SU-DHL-6 (cell line): ENCODE measurements around the gene BEST1.

Experiments
- H2AFZ ChIP-seq: fragments of 200-600 bp; sonication (generic); 2 replicates; pipeline ENCODE4 v1.6.1; 2014; ENCODE audit warnings: low read depth, mild to moderate bottlenecking, moderate library complexity, mixed read lengths, antibody characterized with exemption, low read length; ENCODE audit not compliant: severe bottlenecking
- H3F3A ChIP-seq: fragments of 200-600 bp; shearing (Covaris generic); 2 replicates; pipeline ENCODE4 v1.6.0; 2016; ENCODE audit warnings: antibody characterized with exemption, mild to moderate bottlenecking; ENCODE audit not compliant: insufficient read depth
- H3K27ac ChIP-seq: fragments of 200-600 bp; sonication (generic); 2 replicates; pipeline ENCODE4 v1.5.1; 2016; ENCODE audit warnings: low read depth, mild to moderate bottlenecking, low read length, moderate library complexity, mixed read lengths
- H3K27me3 ChIP-seq: fragments of 200-600 bp; sonication (generic), shearing (Covaris generic); 2 replicates; pipeline ENCODE4 v1.6.0; 2014; ENCODE audit warnings: mild to moderate bottlenecking, low read length
- H3K36me3 ChIP-seq: fragments of 200-600 bp; sonication (generic); 2 replicates; pipeline ENCODE4 v1.6.1; 2014; ENCODE audit warnings: mild to moderate bottlenecking, low read length, mixed read lengths
- H3K4me2 ChIP-seq: fragments of 300-600, 200-600 bp; shearing (Covaris generic), sonication (generic); 2 replicates; pipeline ENCODE4 v1.6.0; 2014; ENCODE audit warnings: low read length, low read depth, mild to moderate bottlenecking; ENCODE audit not compliant: poor library complexity, severe bottlenecking
- H3K4me3 ChIP-seq: fragments of 200-600 bp; sonication (generic); 2 replicates; pipeline ENCODE4 v1.5.1; 2014; ENCODE audit warnings: antibody characterized with exemption, low read length, mild to moderate bottlenecking, mixed read lengths; ENCODE audit not compliant: insufficient read depth, poor library complexity, severe bottlenecking
- H3K79me2 ChIP-seq: fragments of 200-600 bp; sonication (generic); 2 replicates; pipeline ENCODE4 v1.6.1; 2014; ENCODE audit warnings: mild to moderate bottlenecking, low read length, moderate library complexity; ENCODE audit not compliant: insufficient read depth
- H3K9ac ChIP-seq: fragments of 200-600 bp; sonication (generic); 2 replicates; pipeline ENCODE4 v1.7.0; 2014; ENCODE audit warnings: mild to moderate bottlenecking, low read length
- H3K9me2 ChIP-seq: fragments of 200-600 bp; sonication (generic); replicated peaks from 2 replicates; pipeline ENCODE4 v1.6.1; 2014; ENCODE audit warnings: low read length; ENCODE audit not compliant: insufficient read depth
- H3K9me3 ChIP-seq: fragments of 200-600 bp; sonication (generic); 2 replicates; pipeline ENCODE4 v1.6.1; 2014; ENCODE audit warnings: low read length, mixed read lengths; ENCODE audit not compliant: insufficient read depth
- H4K20me1 ChIP-seq: fragments of 200-600 bp; sonication (generic); 2 replicates; pipeline ENCODE4 v1.6.1; 2014; ENCODE audit warnings: low read depth, mild to moderate bottlenecking, antibody characterized with exemption, low read length, moderate library complexity, mixed read lengths
- CTCF ChIP-seq: fragments of 200-600 bp; sonication (generic); IDR thresholded peaks from one replicate; pipeline ENCODE4 v1.5.1; 2017; ENCODE audit warnings: antibody characterized with exemption, mild to moderate bottlenecking, low read length, moderate library complexity; ENCODE audit not compliant: insufficient read depth, poor library complexity, severe bottlenecking
- EZH2phosphoT487 ChIP-seq: fragments of 200-600 bp; sonication (generic), shearing (Covaris generic); conservative IDR thresholded peaks from 2 replicates; pipeline ENCODE4 v1.6.1; 2018; ENCODE audit warnings: mild to moderate bottlenecking, antibody characterized with exemption, low read length, moderate library complexity, mixed read lengths

The BEST1 gene

DNA sequence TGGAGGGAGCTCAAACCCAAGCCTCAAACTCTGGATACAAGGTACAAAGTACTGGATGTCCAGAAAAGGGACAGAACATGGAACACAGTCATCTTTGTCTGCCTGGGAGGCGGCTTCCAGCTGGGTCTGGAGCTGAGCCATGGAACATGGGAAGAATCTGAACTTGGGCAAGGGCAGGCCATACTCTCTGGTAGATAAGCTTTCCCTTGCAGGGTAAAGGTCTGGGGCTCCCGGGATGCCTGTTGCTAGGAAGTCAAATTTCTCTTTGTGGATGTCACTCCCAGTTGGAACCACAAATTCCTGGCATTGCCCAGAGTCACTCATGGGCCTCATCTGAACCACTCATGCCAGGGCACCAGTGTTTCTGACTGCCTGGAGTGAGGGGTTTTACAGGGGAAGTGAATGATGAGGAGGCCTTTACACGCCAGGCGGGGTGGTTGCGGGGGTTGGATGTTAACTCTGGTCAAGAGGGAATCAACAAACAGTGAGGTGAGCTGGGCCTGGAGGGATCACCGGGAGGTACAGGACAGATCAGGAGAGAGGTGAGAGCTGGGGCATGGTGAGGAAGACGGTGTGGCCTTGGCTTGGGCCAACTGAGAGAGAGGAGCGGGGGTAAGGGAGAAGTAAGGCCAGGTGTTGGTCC, 11.5 kb downstream of the BEST1 start:
- TF ChIP-seq CTCF = no peak
- no peak for TF ChIP-seq EZH2phosphoT487
- Histone ChIP-seq H3K27me3 (no peaks in the 10 kb centered on the region), H3K9me3 (no peaks in the 10 kb centered on the region), H3K27ac (no peak overlapping the region), H4K20me1 (peaks cover 6% of the 10 kb centered on the region), H3K4me2 (no peak overlapping the region), H3K4me3 (no peak overlapping the region), H3K9ac (no peak overlapping the region), H3K36me3 (peaks cover 5% of the 10 kb centered on the region; the same call in 1 of the 2 replicates), H3F3A (no peaks in the 10 kb centered on the region; the same call in 1 of the 2 replicates), H3K79me2 (peaks cover 8% of the 10 kb centered on the region), H2AFZ (no peak overlapping the region), H3K9me2 (no peaks in the 10 kb centered on the region)

DNA sequence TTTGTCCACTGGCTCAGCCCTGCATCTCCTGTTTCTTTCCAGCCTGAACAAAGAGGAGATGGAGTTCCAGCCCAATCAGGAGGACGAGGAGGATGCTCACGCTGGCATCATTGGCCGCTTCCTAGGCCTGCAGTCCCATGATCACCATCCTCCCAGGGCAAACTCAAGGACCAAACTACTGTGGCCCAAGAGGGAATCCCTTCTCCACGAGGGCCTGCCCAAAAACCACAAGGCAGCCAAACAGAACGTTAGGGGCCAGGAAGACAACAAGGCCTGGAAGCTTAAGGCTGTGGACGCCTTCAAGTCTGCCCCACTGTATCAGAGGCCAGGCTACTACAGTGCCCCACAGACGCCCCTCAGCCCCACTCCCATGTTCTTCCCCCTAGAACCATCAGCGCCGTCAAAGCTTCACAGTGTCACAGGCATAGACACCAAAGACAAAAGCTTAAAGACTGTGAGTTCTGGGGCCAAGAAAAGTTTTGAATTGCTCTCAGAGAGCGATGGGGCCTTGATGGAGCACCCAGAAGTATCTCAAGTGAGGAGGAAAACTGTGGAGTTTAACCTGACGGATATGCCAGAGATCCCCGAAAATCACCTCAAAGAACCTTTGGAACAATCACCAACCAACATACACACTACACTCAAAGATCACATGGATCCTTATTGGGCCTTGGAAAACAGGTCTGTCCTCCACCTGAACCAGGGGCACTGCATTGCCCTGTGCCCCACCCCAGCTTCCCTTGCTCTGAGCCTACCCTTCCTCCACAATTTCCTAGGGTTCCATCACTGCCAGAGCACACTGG, 12.3 kb downstream of the BEST1 start:
- Histone ChIP-seq H3K4me3 (no peak overlapping the region), H3K79me2 (peaks cover 10% of the 10 kb centered on the region), H3K27me3 (no peaks in the 10 kb centered on the region), H3K9ac (no peak overlapping the region), H3K9me2 (no peaks in the 10 kb centered on the region), H3K9me3 (no peaks in the 10 kb centered on the region), H3K4me2 (no peak overlapping the region), H2AFZ (no peak overlapping the region), H3K27ac (no peak overlapping the region), H3K36me3 (peaks cover 5% of the 10 kb centered on the region; the same call in 1 of the 2 replicates), H4K20me1 (peaks cover 6% of the 10 kb centered on the region), H3F3A (no peaks in the 10 kb centered on the region; the same call in 1 of the 2 replicates)
- TF ChIP-seq CTCF = no peak
- no peak for TF ChIP-seq EZH2phosphoT487

DNA sequence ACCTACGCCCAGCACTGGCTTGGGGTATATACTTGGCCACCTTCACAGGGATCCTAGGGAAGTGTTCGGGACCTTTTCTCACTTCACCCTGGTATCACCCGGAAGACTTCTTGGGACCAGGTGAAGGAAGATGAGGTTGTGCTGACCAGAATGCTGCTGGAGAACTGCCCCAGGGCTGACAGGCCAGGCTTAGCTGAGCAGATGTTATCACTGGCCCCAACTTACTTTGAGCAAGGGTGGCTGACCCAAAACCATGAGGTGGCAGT, 12.8 kb downstream of the BEST1 start:
- Histone ChIP-seq H2AFZ (no peak overlapping the region), H3K9me3 (no peaks in the 10 kb centered on the region), H3K36me3 (peaks cover 5% of the 10 kb centered on the region; the same call in 1 of the 2 replicates), H4K20me1 (peaks cover 6% of the 10 kb centered on the region), H3K27me3 (no peaks in the 10 kb centered on the region), H3K79me2 (peaks cover 10% of the 10 kb centered on the region), H3F3A (no peaks in the 10 kb centered on the region; the same call in 1 of the 2 replicates), H3K9ac (no peak overlapping the region), H3K4me2 (no peak overlapping the region), H3K27ac (no peak overlapping the region), H3K4me3 (no peak overlapping the region), H3K9me2 (no peaks in the 10 kb centered on the region)
- TF ChIP-seq CTCF (no peak), EZH2phosphoT487 (no peak)
